Natural killer cell (primary cell): ENCODE measurements around the gene RUVBL2. TPM values are rescaled to one million over a fixed set of nuclear protein-coding genes. Genes with fewer than 3 reads are reported as not detected.

ENCODE experiments used
- ATAC-seq, 3 donors: fragments of 150-1000 bp in 2 of 3; fragments of 200-7000 bp in 1 of 3; cut with Tn5 transposase; 1 replicate in 1 of 3; 2 replicates in 2 of 3; pipeline ENCODE4 v1.10.0; 2021; ENCODE audit warnings: mild to moderate bottlenecking in 2 of 3, moderate library complexity in 2 of 3
- DNase-seq, 2 donors: peaks; one replicate each; pipeline versions ENCODE4 v3.0.0 to v3.0.0-alpha.2; 2013 to 2021; ENCODE audit warnings: mixed read lengths in 1 of 2
- H3K27ac ChIP-seq: one replicate; pipeline ENCODE4 v1.5.1; 2013; ENCODE audit warnings: mild to moderate bottlenecking, low read length
- H3K27me3 ChIP-seq: one replicate; pipeline ENCODE4 v1.6.1; 2013; ENCODE audit warnings: low read length; ENCODE audit not compliant: control insufficient read depth, insufficient read depth
- H3K36me3 ChIP-seq: one replicate; pipeline ENCODE4 v1.6.1; 2013; ENCODE audit warnings: low read length; ENCODE audit not compliant: control insufficient read depth, insufficient read depth
- H3K4me1 ChIP-seq: one replicate; pipeline ENCODE4 v1.6.1; 2013; ENCODE audit warnings: low read length; ENCODE audit not compliant: control insufficient read depth, insufficient read depth
- H3K4me3 ChIP-seq: one replicate; pipeline ENCODE4 v1.5.1; 2013; ENCODE audit warnings: low read length
- H3K9me3 ChIP-seq: one replicate; pipeline ENCODE4 v1.6.1; 2013; ENCODE audit warnings: low read length; ENCODE audit not compliant: control insufficient read depth, insufficient read depth
- H3K27ac Mint-ChIP-seq, 2 donors: one replicate each; pipeline ENCODE4 v1.8.0; 2022; ENCODE audit warnings: mild to moderate bottlenecking in 2 of 2, mixed read lengths in 2 of 2, moderate library complexity in 1 of 2
- H3K27me3 Mint-ChIP-seq, 2 donors: one replicate each; pipeline ENCODE4 v1.8.0; 2022; ENCODE audit warnings: low read depth in 2 of 2, mixed read lengths in 2 of 2
- H3K36me3 Mint-ChIP-seq: one replicate; pipeline ENCODE4 v1.8.0; 2022; ENCODE audit warnings: mixed read lengths
- H3K4me1 Mint-ChIP-seq, 2 donors: one replicate each; pipeline ENCODE4 v1.8.0; 2022; ENCODE audit warnings: mixed read lengths in 2 of 2
- H3K4me3 Mint-ChIP-seq: one replicate; pipeline ENCODE4 v1.8.0; 2022; ENCODE audit warnings: mild to moderate bottlenecking, moderate library complexity, mixed read lengths
- H3K9me3 Mint-ChIP-seq, 2 donors: one replicate each; pipeline ENCODE4 v1.8.0; 2022; ENCODE audit warnings: mixed read lengths in 2 of 2
- WGBS: methylation state at CpG from one replicate; pipeline ENCODE4 v1.1.7; 2013; ENCODE audit warnings: missing lambda C conversion rate; ENCODE audit not compliant: insufficient coverage; 5-methylcytosine and 5-hydroxymethylcytosine counted together
- intact Hi-C: fragments of 100-400 bp; cut with micrococcal nuclease; formaldehyde crosslinking; loops from one replicate; pipeline ENCODE4 v1.14.2; 2022
- total RNA-seq, 4 donors: library from RNA; stranded (reverse); fragments of 120-200 nt in 1 of 4; gene quantifications; one replicate each; pipeline versions ENCODE4 v1.2.3 to v1.2.4, GENCODE V29; 2013 to 2022
- TF ChIP-seq, protein P1 (sequence below): fragments of 200-600 bp; IDR thresholded peaks from one replicate; pipeline ENCODE4 v1.8.0; 2022; ENCODE audit warnings: antibody characterized with exemption

Gene RUVBL2
- total RNA-seq, 3 donors from 2014 or later (not counting 1 experiment from before 2014, with no cell fraction given): 23.6 to 28.3 (median 26.5) TPM

DNA sequence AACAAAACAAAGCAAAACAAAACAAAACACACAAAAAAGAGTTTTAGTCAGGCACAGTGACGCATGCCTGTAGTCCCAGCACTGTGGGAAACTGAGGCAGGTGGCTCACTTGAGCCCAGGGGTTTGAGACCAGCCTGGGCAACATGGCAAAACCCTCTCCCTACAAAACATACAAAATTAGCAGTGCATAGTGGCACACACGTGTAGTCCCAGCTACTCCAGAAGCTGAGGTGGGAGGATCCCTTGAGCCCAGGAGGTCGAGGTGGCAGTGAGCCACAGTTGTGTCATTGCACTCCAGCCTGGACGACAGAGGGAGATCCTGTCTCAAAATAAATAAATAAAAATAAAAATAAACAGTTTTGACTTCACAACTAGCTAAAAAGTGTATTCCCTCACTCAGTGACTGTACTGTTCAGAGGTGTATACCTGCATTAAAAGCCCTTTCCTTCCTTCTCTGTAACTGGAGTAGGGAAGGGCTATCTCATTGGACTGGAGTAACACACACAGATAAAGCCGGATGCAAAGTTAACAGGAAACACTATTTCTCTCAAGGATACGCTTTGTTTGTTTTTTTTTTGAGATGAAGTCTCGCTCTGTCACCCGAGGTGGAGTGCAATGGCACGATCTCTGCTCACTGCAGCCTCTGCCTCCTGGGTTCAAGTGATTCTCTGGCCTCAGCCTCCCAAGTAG is 42.7 kb upstream of the RUVBL2 start:
- Histone ChIP-seq H3K9me3 (no peaks in the 10 kb centered on the region), H3K27ac (no peak overlapping the region), H3K36me3 (no peaks in the 10 kb centered on the region), H3K4me1 (peaks cover 16% of the 10 kb centered on the region), H3K4me3 (no peak overlapping the region), H3K27me3 (no peaks in the 10 kb centered on the region)
- DNase-seq (no peak), ATAC-seq (no peak)
- intact Hi-C loops: no loop called here
- 78% methylated on average over 9 of the region's 9 CpGs for WGBS
- TF ChIP-seq, protein P1, sequence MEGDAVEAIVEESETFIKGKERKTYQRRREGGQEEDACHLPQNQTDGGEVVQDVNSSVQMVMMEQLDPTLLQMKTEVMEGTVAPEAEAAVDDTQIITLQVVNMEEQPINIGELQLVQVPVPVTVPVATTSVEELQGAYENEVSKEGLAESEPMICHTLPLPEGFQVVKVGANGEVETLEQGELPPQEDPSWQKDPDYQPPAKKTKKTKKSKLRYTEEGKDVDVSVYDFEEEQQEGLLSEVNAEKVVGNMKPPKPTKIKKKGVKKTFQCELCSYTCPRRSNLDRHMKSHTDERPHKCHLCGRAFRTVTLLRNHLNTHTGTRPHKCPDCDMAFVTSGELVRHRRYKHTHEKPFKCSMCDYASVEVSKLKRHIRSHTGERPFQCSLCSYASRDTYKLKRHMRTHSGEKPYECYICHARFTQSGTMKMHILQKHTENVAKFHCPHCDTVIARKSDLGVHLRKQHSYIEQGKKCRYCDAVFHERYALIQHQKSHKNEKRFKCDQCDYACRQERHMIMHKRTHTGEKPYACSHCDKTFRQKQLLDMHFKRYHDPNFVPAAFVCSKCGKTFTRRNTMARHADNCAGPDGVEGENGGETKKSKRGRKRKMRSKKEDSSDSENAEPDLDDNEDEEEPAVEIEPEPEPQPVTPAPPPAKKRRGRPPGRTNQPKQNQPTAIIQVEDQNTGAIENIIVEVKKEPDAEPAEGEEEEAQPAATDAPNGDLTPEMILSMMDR: no peak
- no peak overlapping the region for H3K4me3 Mint-ChIP-seq
- H3K4me1 Mint-ChIP-seq: peaks cover 9 to 11% of the 10 kb centered on the region in 2 donors
- no peaks in the 10 kb centered on the region for H3K9me3 Mint-ChIP-seq
- H3K36me3 Mint-ChIP-seq: no peaks in the 10 kb centered on the region
- no peaks in the 10 kb centered on the region for H3K27me3 Mint-ChIP-seq
- H3K27ac Mint-ChIP-seq: no peak overlapping the region

DNA sequence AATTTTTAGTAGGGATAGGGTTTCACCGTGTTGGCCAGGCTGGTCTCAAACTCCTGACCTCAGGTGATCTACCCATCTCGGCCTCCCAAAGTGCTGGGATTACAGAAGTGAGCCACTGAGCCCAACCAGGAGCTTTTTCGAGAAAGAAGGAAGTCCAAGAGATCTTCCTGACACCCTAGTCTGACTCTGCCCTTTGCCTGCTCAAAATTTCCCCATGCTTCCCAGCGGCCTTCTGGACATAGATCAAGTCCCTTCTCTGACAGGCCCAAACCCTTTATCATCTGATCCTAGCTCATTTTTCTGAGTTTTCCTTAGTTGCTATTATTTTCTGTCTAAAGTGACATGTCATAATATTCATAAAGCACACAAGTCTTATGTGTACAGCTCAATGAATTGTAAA is 40.5 kb upstream of the RUVBL2 start:
- no peak for ATAC-seq
- 91% methylated on average over 4 of the region's 4 CpGs for WGBS
- Mint-ChIP-seq H3K4me3 (no peak overlapping the region), H3K9me3 (no peaks in the 10 kb centered on the region), H3K27ac (no peak overlapping the region), H3K27me3 (no peaks in the 10 kb centered on the region), H3K36me3 (no peaks in the 10 kb centered on the region), H3K4me1 (peaks cover 14 to 20% of the 10 kb centered on the region in 2 donors)
- DNase-seq: no peak
- TF ChIP-seq, protein P1: no peak
- Histone ChIP-seq H3K27ac (no peak overlapping the region), H3K4me3 (no peak overlapping the region), H3K27me3 (no peaks in the 10 kb centered on the region), H3K9me3 (no peaks in the 10 kb centered on the region), H3K36me3 (no peaks in the 10 kb centered on the region), H3K4me1 (peaks cover 18% of the 10 kb centered on the region)
- intact Hi-C loops: no loop called here

DNA sequence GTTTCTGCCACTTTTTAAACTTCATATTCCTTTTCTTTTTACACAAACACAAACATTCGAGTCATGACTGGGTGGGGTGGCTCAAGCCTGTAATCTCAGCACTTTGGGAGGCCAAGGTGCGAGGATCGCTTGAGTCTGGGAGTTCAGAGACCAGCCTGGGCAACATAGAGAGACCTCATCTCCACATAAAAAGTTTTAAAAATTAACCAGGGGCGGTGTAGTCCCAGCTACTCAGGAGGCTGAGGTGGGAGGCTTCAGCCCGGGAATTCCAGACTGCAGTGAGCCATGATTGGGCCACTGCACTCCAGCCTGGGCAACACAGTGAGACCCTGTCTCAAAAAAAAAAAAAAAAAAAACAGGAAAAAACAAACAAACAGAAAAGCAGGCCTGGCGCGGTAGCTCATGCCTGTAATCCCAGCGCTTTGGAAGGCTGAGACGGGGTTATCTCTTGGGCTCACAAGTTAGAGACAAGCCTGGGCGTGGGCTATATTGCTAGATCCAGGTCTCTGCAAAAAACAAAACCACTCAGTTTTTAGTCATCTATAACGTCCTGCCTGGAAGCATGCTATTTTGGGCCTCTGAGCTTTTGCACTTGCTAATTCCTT is 39.6 kb upstream of the RUVBL2 start:
- Mint-ChIP-seq H3K4me3 (peak overlapping the region; percentile 93), H3K4me1 (peaks cover 14 to 20% of the 10 kb centered on the region in 2 donors), H3K27me3 (no peaks in the 10 kb centered on the region), H3K27ac (peak overlapping the region; percentile 79 to 85), H3K9me3 (no peaks in the 10 kb centered on the region), H3K36me3 (no peaks in the 10 kb centered on the region)
- DNase-seq: no peak
- WGBS: 81% methylated on average over 11 of the region's 11 CpGs
- Histone ChIP-seq H3K27me3 (no peaks in the 10 kb centered on the region), H3K27ac (no peak overlapping the region), H3K4me3 (peak overlapping the region; percentile 100), H3K4me1 (peaks cover 18% of the 10 kb centered on the region), H3K36me3 (no peaks in the 10 kb centered on the region), H3K9me3 (no peaks in the 10 kb centered on the region)
- TF ChIP-seq, protein P1: no peak
- intact Hi-C loops: loop anchor here (1.0 kb wide), 1 partner anchor 11 kb away; the partner anchor contains the start of gene FTL
- peak in 1 of 3 donors; percentile 12 for ATAC-seq
